Femur (tissue), 1 donor: ENCODE results near the gene CASQ2.
"Not testable (repeated sequence)": the region's sequence is repeated elsewhere in the genome, so short reads cannot be mapped to it uniquely, and the experiment has no call there.

Experiments
- DNase-seq: peaks from one replicate; pipeline ENCODE4 v3.0.0-alpha.2; 2017

Gene CASQ2

GRCh38 chr1:115779075-115779474 is 10.6 kb upstream of the CASQ2 start:
- not testable (repeated sequence) for DNase-seq

GRCh38 chr1:115771847-115772457 is 3.4 kb upstream of the CASQ2 start:
- DNase-seq: peak; percentile 84

GRCh38 chr1:115771094-115771846 is 2.8 kb upstream of the CASQ2 start:
- DNase-seq: no peak

GRCh38 chr1:115767403-115767802 is 1.1 kb downstream of the CASQ2 start:
- no peak for DNase-seq

GRCh38 chr1:115765091-115765490 is 3.4 kb downstream of the CASQ2 start:
- no peak for DNase-seq

GRCh38 chr1:115764541-115764940 is 4.0 kb downstream of the CASQ2 start:
- peak; percentile 51 for DNase-seq

- DNase-seq: no peak
Observed at GRCh38 chr1:115762779-115763178, 5.7 kb downstream of the CASQ2 start.

- DNase-seq: no peak
Observed at GRCh38 chr1:115761601-115762302, 6.8 kb downstream of the CASQ2 start.

GRCh38 chr1:115757856-115758255 is 10.7 kb downstream of the CASQ2 start:
- DNase-seq: no peak

GRCh38 chr1:115757326-115757725 is 11.2 kb downstream of the CASQ2 start:
- peak; percentile 47 for DNase-seq

GRCh38 chr1:115755456-115756370 is 12.8 kb downstream of the CASQ2 start:
- DNase-seq: no peak

- DNase-seq: peak; percentile 75
Observed at GRCh38 chr1:115753830-115754229, 14.7 kb downstream of the CASQ2 start.

- no peak for DNase-seq
Observed at GRCh38 chr1:115753361-115753760, 15.2 kb downstream of the CASQ2 start.

- DNase-seq: no peak
Observed at GRCh38 chr1:115748401-115749150, 19.9 kb downstream of the CASQ2 start.

GRCh38 chr1:115746021-115746690 is 22.4 kb downstream of the CASQ2 start:
- no peak for DNase-seq

- no peak for DNase-seq
Observed at GRCh38 chr1:115744646-115745275, 23.8 kb downstream of the CASQ2 start.

GRCh38 chr1:115740811-115741210 is 27.7 kb downstream of the CASQ2 start:
- DNase-seq: no peak

- no peak for DNase-seq
Observed at GRCh38 chr1:115732316-115732715, 36.2 kb downstream of the CASQ2 start.

GRCh38 chr1:115729756-115730155 is 38.8 kb downstream of the CASQ2 start:
- DNase-seq: no peak

GRCh38 chr1:115728341-115728740 is 40.2 kb downstream of the CASQ2 start:
- no peak for DNase-seq

- DNase-seq: peak; percentile 79
Observed at GRCh38 chr1:115727706-115728249, 40.7 kb downstream of the CASQ2 start.
